Suprapubic skin (tissue), 4 donors: ENCODE data around the gene MTHFSD.

Source experiments
- POLR2A ChIP-seq, 2 donors: fragments of 450-650 bp; IDR thresholded peaks; one replicate each; pipeline ENCODE4 v1.6.1; 2017; ENCODE audit warnings: antibody characterized with exemption in 2 of 2, mild to moderate bottlenecking in 2 of 2, moderate library complexity in 2 of 2
- POLR2AphosphoS5 ChIP-seq, 3 donors: sonication (generic); formaldehyde crosslinking; IDR thresholded peaks; one replicate each; pipeline ENCODE4 v1.6.1; 2017; ENCODE audit warnings: antibody characterized with exemption in 3 of 3
- TF ChIP-seq, protein P1 (sequence below), 2 donors: fragments of 200-600 bp in 1 of 2; fragments of 450-650 bp in 1 of 2; sonication (generic) in 1 of 2; IDR thresholded peaks; one replicate each; pipeline ENCODE4 v1.5.1; 2016 to 2019; ENCODE audit warnings: antibody characterized with exemption in 2 of 2, mild to moderate bottlenecking in 1 of 2, moderate library complexity in 1 of 2

DNA sequence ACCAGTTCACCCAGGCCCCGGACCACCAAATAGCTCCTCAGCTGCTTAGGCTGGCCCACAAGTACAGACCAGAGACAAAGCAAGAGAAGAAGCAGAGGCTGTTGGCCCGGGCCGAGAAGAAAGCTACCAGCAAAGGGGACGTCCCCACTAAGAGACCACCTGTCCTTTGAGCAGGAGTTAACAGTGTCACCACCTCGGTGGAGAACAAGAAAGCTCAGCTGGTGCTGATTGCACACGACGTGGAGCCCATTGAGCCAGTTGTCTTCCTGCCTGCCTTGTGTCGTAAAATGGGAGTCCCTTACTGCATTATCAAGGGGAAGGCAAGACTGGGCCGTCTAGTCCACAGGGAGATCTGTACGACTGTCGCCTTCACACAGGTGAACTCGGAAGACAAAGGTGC is 29.3 kb downstream of the MTHFSD start:
- TF ChIP-seq, protein P1, sequence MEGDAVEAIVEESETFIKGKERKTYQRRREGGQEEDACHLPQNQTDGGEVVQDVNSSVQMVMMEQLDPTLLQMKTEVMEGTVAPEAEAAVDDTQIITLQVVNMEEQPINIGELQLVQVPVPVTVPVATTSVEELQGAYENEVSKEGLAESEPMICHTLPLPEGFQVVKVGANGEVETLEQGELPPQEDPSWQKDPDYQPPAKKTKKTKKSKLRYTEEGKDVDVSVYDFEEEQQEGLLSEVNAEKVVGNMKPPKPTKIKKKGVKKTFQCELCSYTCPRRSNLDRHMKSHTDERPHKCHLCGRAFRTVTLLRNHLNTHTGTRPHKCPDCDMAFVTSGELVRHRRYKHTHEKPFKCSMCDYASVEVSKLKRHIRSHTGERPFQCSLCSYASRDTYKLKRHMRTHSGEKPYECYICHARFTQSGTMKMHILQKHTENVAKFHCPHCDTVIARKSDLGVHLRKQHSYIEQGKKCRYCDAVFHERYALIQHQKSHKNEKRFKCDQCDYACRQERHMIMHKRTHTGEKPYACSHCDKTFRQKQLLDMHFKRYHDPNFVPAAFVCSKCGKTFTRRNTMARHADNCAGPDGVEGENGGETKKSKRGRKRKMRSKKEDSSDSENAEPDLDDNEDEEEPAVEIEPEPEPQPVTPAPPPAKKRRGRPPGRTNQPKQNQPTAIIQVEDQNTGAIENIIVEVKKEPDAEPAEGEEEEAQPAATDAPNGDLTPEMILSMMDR (IDR thresholded peaks at IDR 0.05) = no peak
- TF ChIP-seq POLR2A (IDR thresholded peaks at IDR 0.05) = no peak
- TF ChIP-seq POLR2AphosphoS5 (IDR thresholded peaks at IDR 0.05) = no peak
